ENCODE data around the gene KRT74.

DNA sequence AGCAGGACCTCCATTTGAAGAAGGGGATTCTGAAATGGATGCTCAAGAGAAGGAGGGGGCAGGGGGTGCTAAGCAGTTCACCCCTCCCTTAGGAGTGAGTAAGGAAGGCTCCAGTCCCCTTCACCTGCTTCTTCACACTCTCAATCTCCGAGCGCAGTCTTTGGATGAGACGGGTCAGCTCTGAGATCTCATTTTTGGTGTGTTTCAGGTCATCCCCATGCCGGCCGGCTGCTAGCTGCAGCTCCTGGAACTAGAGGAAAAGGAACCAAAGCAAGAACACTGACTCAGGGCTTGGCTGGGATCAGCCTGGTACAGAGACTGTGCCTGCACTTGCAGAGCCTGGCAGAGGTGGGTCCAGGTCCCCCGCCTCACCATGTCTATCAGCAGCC, 37.4 kb upstream of the KRT74 start:
- TF ChIP-seq EZH2 (IDR thresholded peaks at IDR 0.05; ENCODE audit: borderline replicate concordance, low read length) (no peak), CTCF (IDR thresholded peaks at IDR 0.05; ENCODE audit: low read length) (no peak)

Data from OCI-LY1 (cell line).